ENCODE results near the gene TCF15. TPM values are rescaled to one million over a fixed set of nuclear protein-coding genes. Genes with fewer than 3 reads are reported as not detected.
A peak's percentile ranks its signal among the peaks of the same experiment; 100 is the strongest.
"Not testable (repeated sequence)": the region's sequence is repeated elsewhere in the genome, so short reads cannot be mapped to it uniquely, and the experiment has no call there.

The TCF15 gene
- total and polyA plus RNA-seq, 2 experiments from 2014 or later: not detected

DNA sequence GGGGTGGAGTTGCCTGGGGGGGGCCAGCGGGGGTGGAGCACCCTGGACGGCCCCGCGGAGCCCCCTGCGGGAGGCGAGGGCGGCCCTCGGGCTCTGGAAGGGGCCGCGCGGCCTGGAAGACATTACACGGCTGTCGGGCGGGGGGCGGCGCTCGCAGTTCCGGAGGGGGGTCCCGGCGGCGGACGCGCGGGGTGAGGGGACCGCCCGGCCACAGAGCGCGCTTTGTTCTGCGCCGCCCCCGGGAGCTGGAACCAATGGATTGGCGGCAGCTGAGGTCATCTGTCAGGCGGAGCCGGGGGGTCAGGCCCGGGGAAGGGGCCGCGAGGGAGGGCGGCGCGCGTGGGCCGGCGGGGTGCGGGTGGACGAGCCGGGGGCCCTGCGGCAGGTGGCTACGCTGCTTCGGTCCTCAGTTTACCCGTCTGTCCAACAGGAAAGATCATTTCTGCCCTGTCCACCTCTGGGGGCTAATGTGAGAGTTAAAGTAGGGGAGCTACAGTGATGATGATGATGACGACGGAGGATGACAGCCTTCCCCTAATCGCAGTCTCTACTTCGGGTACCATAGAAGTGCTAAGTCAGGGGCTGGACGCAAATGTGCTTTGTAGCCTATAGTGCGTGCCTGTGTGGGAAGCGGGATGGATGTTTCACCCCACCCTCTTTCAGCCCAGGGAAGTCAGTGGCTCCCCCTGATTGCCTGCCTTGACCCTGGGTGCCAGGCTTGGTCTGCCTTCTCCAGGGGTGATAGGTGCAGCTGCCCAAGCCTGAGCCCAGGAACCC, 32.5 kb upstream of the TCF15 start:
- WGBS (ENCODE audit: low lambda C conversion rate, missing lambda C conversion rate): 74% methylated on average over 12 of the region's 57 CpGs
- DNase-seq (ENCODE audit: low spot score): no peak
- no peak overlapping the region for H3K4me3 ChIP-seq
- no peaks in the 10 kb centered on the region for H3K79me2 ChIP-seq
- TF ChIP-seq CTCF (IDR thresholded peaks at IDR 0.05; ENCODE audit: poor library complexity): no peak
- no peak for TF ChIP-seq EZH2 (IDR thresholded peaks at IDR 0.05; ENCODE audit: borderline replicate concordance)
- TF ChIP-seq EZH2phosphoT487 (IDR thresholded peaks at IDR 0.05; ENCODE audit: low read depth, severe bottlenecking, unreplicated experiment): no peak
- no peak overlapping the region for H2AFZ ChIP-seq
- no peaks in the 10 kb centered on the region for H3K9me3 ChIP-seq (ENCODE audit: low read depth)
- no peaks in the 10 kb centered on the region for H3K36me3 ChIP-seq (replicated peaks; ENCODE audit: insufficient read depth, low read depth)
- H3K27me3 ChIP-seq: no peaks in the 10 kb centered on the region
- H3K4me1 ChIP-seq (ENCODE audit: insufficient read depth): no peaks in the 10 kb centered on the region
- no peak overlapping the region for H3K27ac ChIP-seq
- H3K9me2 ChIP-seq (replicated peaks; ENCODE audit: insufficient read depth): no peaks in the 10 kb centered on the region
- no peaks in the 10 kb centered on the region for H4K20me1 ChIP-seq (ENCODE audit: insufficient read depth, poor library complexity, severe bottlenecking)
- H3K4me2 ChIP-seq: peak overlapping the region; percentile 16

GRCh38 chr20:642013-642397, 31.9 kb upstream of the TCF15 start:
- H3K4me3 ChIP-seq; H3K36me3 ChIP-seq (replicated peaks; ENCODE audit: insufficient read depth, low read depth); DNase-seq (ENCODE audit: low spot score); H3K27me3 ChIP-seq; H2AFZ ChIP-seq; H3K9me2 ChIP-seq (replicated peaks; ENCODE audit: insufficient read depth); H3K9me3 ChIP-seq (ENCODE audit: low read depth); H3K27ac ChIP-seq; H4K20me1 ChIP-seq (ENCODE audit: insufficient read depth, poor library complexity, severe bottlenecking); H3K4me1 ChIP-seq (ENCODE audit: insufficient read depth); H3K79me2 ChIP-seq: not testable (repeated sequence)
- H3K4me2 ChIP-seq: peak overlapping the region; percentile 16
- WGBS (ENCODE audit: low lambda C conversion rate, missing lambda C conversion rate): no CpG with 5 or more reads among the region's 13 CpGs

- no peaks in the 10 kb centered on the region for H3K9me3 ChIP-seq (ENCODE audit: low read depth)
- 69% methylated on average over 12 of the region's 12 CpGs for WGBS (ENCODE audit: low lambda C conversion rate, missing lambda C conversion rate)
- H2AFZ ChIP-seq: no peak overlapping the region
- no peak overlapping the region for H3K4me3 ChIP-seq
- no peaks in the 10 kb centered on the region for H3K79me2 ChIP-seq
- no peaks in the 10 kb centered on the region for H3K4me1 ChIP-seq (ENCODE audit: insufficient read depth)
- H3K4me2 ChIP-seq: no peak overlapping the region
- no peak overlapping the region for H3K27ac ChIP-seq
- no peaks in the 10 kb centered on the region for H3K9me2 ChIP-seq (replicated peaks; ENCODE audit: insufficient read depth)
- H3K36me3 ChIP-seq (replicated peaks; ENCODE audit: insufficient read depth, low read depth): no peaks in the 10 kb centered on the region
- H3K27me3 ChIP-seq: no peaks in the 10 kb centered on the region
- DNase-seq (ENCODE audit: low spot score): no peak
- TF ChIP-seq CTCF (IDR thresholded peaks at IDR 0.05; ENCODE audit: poor library complexity): no peak
- no peak for TF ChIP-seq EZH2 (IDR thresholded peaks at IDR 0.05; ENCODE audit: borderline replicate concordance)
- no peak for TF ChIP-seq EZH2phosphoT487 (IDR thresholded peaks at IDR 0.05; ENCODE audit: low read depth, severe bottlenecking, unreplicated experiment)
- no peaks in the 10 kb centered on the region for H4K20me1 ChIP-seq (ENCODE audit: insufficient read depth, poor library complexity, severe bottlenecking)
Observed at GRCh38 chr20:641516-641875, 31.4 kb upstream of the TCF15 start.

DNA sequence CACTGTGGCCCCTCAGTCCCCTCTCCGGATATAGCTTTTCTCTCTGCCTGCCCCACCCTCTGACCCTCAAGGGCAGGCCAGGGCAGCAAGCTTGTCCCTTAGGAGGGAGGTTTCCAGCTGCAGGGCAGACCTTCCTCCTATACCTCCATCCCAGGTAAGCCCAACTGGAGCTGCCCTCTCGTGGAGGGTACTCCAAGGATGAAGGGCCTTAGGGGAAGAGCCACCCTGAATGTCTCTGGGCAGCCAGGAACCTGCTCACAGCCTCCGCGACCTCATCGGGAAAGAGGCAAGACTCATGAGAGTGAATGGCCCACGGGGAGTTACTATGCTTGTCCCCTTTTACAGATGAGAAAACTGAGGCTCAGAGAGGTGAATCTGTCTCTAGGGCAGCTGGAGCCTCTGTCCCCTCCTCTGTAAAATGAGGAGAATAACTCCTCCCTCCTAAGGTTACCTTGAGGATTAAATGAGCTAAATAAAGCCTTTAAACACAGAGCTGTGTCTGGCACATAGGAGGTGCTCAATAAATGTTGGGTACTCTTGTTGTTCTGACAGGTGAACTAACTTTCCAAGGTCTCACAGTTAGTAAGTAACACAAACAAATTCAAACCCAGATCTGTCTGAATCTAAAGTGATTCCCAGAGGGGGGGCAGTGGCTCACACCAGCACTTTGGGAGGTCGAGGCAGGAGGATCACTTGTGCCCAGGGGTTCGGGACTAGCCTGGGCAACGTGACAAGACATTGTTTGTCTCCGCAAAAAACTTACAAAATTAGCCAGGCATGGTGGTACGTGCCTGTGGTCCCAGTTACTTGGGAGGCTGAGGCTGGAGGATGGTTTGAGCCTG, 30.8 kb upstream of the TCF15 start:
- WGBS (ENCODE audit: low lambda C conversion rate, missing lambda C conversion rate): 73% methylated on average over 11 of the region's 11 CpGs
- H3K9me2 ChIP-seq (replicated peaks; ENCODE audit: insufficient read depth): no peaks in the 10 kb centered on the region
- DNase-seq (ENCODE audit: low spot score): no peak

More for the DNA sequence above, 30.8 kb upstream of the TCF15 start:
- Histone ChIP-seq H3K9me3 (ENCODE audit: low read depth) (no peaks in the 10 kb centered on the region), H3K79me2 (no peaks in the 10 kb centered on the region), H3K27me3 (no peaks in the 10 kb centered on the region), H3K4me2 (no peak overlapping the region), H3K36me3 (replicated peaks; ENCODE audit: insufficient read depth, low read depth) (no peaks in the 10 kb centered on the region), H4K20me1 (ENCODE audit: insufficient read depth, poor library complexity, severe bottlenecking) (no peaks in the 10 kb centered on the region), H2AFZ (no peak overlapping the region), H3K4me1 (ENCODE audit: insufficient read depth) (no peaks in the 10 kb centered on the region), H3K27ac (no peak overlapping the region), H3K4me3 (no peak overlapping the region)
- TF ChIP-seq CTCF (IDR thresholded peaks at IDR 0.05; ENCODE audit: poor library complexity) (no peak), EZH2 (IDR thresholded peaks at IDR 0.05; ENCODE audit: borderline replicate concordance) (no peak), EZH2phosphoT487 (IDR thresholded peaks at IDR 0.05; ENCODE audit: low read depth, severe bottlenecking, unreplicated experiment) (no peak)

Data from hepatocyte (in vitro differentiated cells).